ENCODE data around the gene ADORA1. TPM values are rescaled to one million over a fixed set of nuclear protein-coding genes. Genes with fewer than 3 reads are reported as not detected.

Gene ADORA1
- total RNA-seq, 2 experiments from 2014 or later, result not detected

- H3K27ac ChIP-seq (ENCODE audit: low read depth, low read length, poor library complexity, severe bottlenecking), result no peak overlapping the region
- H3K9me3 ChIP-seq (ENCODE audit: low read length), result 0 out of 2 replicates have a peak, but pooled peaks cover 5% of the 10 kb centered on the region
- CTCF ChIA-PET (ENCODE audit: unreplicated experiment), result no interaction called here
- no peak for DNase-seq (ENCODE audit: low spot score)
- H2AFZ ChIP-seq (ENCODE audit: low read length), result no peak overlapping the region
- POLR2A ChIA-PET, result no interaction called here
- H4K20me1 ChIP-seq (ENCODE audit: insufficient read depth, low read length), result no peaks in the 10 kb centered on the region
- intact Hi-C loops (cut with micrococcal nuclease; ENCODE audit: unreplicated experiment), result no loop called here
- H3K4me2 ChIP-seq (ENCODE audit: low read length), result no peak overlapping the region
- no peaks in the 10 kb centered on the region for H3K36me3 ChIP-seq (ENCODE audit: insufficient read depth, low read length)
- no peak for TF ChIP-seq CTCF (conservative IDR thresholded peaks at IDR 0.05; ENCODE audit: low read length)
- no peak for TF ChIP-seq EZH2phosphoT487 (IDR thresholded peaks at IDR 0.05; ENCODE audit: borderline replicate concordance, low read depth, low read length)
- H3K9me2 ChIP-seq (ENCODE audit: insufficient read depth, low read length), result no peaks in the 10 kb centered on the region
- no peaks in the 10 kb centered on the region for H3K79me2 ChIP-seq (ENCODE audit: insufficient read depth, low read depth, low read length)
- no peaks in the 10 kb centered on the region for H3K4me1 ChIP-seq (ENCODE audit: insufficient read depth, low read length, poor library complexity, severe bottlenecking)
- BruUV-seq (replicated peaks), result no TSS peak
- no peak overlapping the region for H3K4me3 ChIP-seq (ENCODE audit: low read depth, low read length, poor library complexity, severe bottlenecking)
These were observed 22.6 kb upstream of the ADORA1 start for GRCh38 chr1:203104789-203105390.

GRCh38 chr1:203112475-203112874, 15.1 kb upstream of the ADORA1 start:
- H3K9me3 ChIP-seq (ENCODE audit: low read length), result no peaks in the 10 kb centered on the region
- POLR2A ChIA-PET, result no interaction called here
- no peaks in the 10 kb centered on the region for H4K20me1 ChIP-seq (ENCODE audit: insufficient read depth, low read length)
- no TSS peak for BruUV-seq (replicated peaks)
- TF ChIP-seq CTCF (conservative IDR thresholded peaks at IDR 0.05; ENCODE audit: low read length) (no peak), EZH2phosphoT487 (IDR thresholded peaks at IDR 0.05; ENCODE audit: borderline replicate concordance, low read depth, low read length) (no peak)
- no peak overlapping the region for H2AFZ ChIP-seq (ENCODE audit: low read length)
- H3K4me3 ChIP-seq (ENCODE audit: low read depth, low read length, poor library complexity, severe bottlenecking), result no peak overlapping the region
- no peak overlapping the region for H3K4me2 ChIP-seq (ENCODE audit: low read length)
- no peak overlapping the region for H3K27ac ChIP-seq (ENCODE audit: low read depth, low read length, poor library complexity, severe bottlenecking)
- no peaks in the 10 kb centered on the region for H3K79me2 ChIP-seq (ENCODE audit: insufficient read depth, low read depth, low read length)
- no peaks in the 10 kb centered on the region for H3K4me1 ChIP-seq (ENCODE audit: insufficient read depth, low read length, poor library complexity, severe bottlenecking)
- intact Hi-C loops (cut with micrococcal nuclease; ENCODE audit: unreplicated experiment), result no loop called here
- no peaks in the 10 kb centered on the region for H3K36me3 ChIP-seq (ENCODE audit: insufficient read depth, low read length)
- DNase-seq (ENCODE audit: low spot score), result no peak
- H3K9me2 ChIP-seq (ENCODE audit: insufficient read depth, low read length), result no peaks in the 10 kb centered on the region
- CTCF ChIA-PET (ENCODE audit: unreplicated experiment), result no interaction called here

- ChIA-PET CTCF (ENCODE audit: unreplicated experiment) (no interaction called here), POLR2A (interaction anchor here (0.8 kb wide), 1 partner anchor 17 kb away, joined by 3 read pairs; no protein-coding TSS in a partner anchor)
- TF ChIP-seq EZH2phosphoT487 (IDR thresholded peaks at IDR 0.05; ENCODE audit: borderline replicate concordance, low read depth, low read length) (no peak), CTCF (conservative IDR thresholded peaks at IDR 0.05; ENCODE audit: low read length) (no peak)
- Histone ChIP-seq H3K9me2 (ENCODE audit: insufficient read depth, low read length) (no peaks in the 10 kb centered on the region), H3K27ac (ENCODE audit: low read depth, low read length, poor library complexity, severe bottlenecking) (no peak overlapping the region), H3K36me3 (ENCODE audit: insufficient read depth, low read length) (no peaks in the 10 kb centered on the region), H3K4me2 (ENCODE audit: low read length) (no peak overlapping the region), H3K4me3 (ENCODE audit: low read depth, low read length, poor library complexity, severe bottlenecking) (no peak overlapping the region), H3K9me3 (ENCODE audit: low read length) (no peaks in the 10 kb centered on the region), H2AFZ (ENCODE audit: low read length) (no peak overlapping the region), H4K20me1 (ENCODE audit: insufficient read depth, low read length) (no peaks in the 10 kb centered on the region), H3K4me1 (ENCODE audit: insufficient read depth, low read length, poor library complexity, severe bottlenecking) (no peaks in the 10 kb centered on the region), H3K79me2 (ENCODE audit: insufficient read depth, low read depth, low read length) (no peaks in the 10 kb centered on the region)
- DNase-seq (ENCODE audit: low spot score), result no peak
- BruUV-seq (replicated peaks), result no TSS peak
- intact Hi-C loops (cut with micrococcal nuclease; ENCODE audit: unreplicated experiment), result no loop called here
These were observed 14.2 kb upstream of the ADORA1 start for GRCh38 chr1:203113308-203113707.
